NB4 (cell line): ENCODE data around the gene CCNI2.

ENCODE experiments used
- MYC ChIP-seq: IDR thresholded peaks from 2 replicates; pipeline ENCODE4 v1.6.1; 2011; ENCODE audit warnings: low read depth, low read length
- POLR2A ChIP-seq: IDR thresholded peaks from 2 replicates; pipeline ENCODE4 v1.6.1; 2011; ENCODE audit warnings: mild to moderate bottlenecking; ENCODE audit not compliant: insufficient read length; ENCODE audit errors: extremely low read depth
- TF ChIP-seq, protein P1 (sequence below): IDR thresholded peaks from one replicate; pipeline ENCODE4 v1.5.1; 2012; ENCODE audit warnings: low read depth, low read length
- TF ChIP-seq, protein P2 (sequence below): IDR thresholded peaks from 2 replicates; pipeline ENCODE4 v1.6.1; 2011; ENCODE audit warnings: low read depth, low read length

DNA sequence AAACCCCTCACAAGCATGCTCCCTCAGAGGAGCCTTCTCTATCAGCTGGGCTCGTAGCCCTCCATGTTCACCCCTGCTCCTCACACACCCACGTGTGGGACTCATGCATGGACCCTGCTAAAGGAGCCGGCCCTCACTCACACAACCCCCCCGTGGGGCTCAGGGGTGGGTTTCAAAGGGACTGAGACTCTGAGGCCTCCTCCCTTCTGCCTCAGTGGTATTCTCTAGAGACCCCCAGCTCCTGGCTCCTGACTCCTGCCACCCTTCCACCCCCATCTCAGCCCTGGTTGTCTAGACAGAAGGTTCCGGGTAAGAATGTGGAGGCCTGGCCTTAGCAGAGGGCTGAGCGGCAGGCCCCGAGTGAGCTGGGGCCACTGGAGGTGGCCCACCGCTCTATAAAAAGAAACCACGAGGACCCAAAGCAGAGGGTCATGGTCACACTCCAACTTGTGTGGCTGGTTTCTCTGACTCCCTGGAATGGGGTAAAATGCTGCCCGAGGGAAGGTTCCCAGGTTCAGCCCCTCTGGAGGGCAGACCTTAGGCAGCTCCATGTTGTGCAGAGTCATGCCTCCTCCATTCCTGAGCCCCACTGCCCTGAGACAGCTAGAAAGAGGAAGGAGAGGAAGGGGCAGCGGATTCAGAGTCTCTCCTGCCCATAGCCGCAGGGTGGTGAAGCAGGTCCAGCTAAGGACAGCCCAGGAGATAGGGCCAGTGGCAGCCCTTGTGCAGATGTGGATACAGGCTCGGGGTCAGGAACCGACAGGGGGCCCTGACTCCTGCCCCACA is 19.0 kb downstream of the CCNI2 start:
- TF ChIP-seq, protein P1, sequence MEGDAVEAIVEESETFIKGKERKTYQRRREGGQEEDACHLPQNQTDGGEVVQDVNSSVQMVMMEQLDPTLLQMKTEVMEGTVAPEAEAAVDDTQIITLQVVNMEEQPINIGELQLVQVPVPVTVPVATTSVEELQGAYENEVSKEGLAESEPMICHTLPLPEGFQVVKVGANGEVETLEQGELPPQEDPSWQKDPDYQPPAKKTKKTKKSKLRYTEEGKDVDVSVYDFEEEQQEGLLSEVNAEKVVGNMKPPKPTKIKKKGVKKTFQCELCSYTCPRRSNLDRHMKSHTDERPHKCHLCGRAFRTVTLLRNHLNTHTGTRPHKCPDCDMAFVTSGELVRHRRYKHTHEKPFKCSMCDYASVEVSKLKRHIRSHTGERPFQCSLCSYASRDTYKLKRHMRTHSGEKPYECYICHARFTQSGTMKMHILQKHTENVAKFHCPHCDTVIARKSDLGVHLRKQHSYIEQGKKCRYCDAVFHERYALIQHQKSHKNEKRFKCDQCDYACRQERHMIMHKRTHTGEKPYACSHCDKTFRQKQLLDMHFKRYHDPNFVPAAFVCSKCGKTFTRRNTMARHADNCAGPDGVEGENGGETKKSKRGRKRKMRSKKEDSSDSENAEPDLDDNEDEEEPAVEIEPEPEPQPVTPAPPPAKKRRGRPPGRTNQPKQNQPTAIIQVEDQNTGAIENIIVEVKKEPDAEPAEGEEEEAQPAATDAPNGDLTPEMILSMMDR = no peak
- TF ChIP-seq, protein P2, sequence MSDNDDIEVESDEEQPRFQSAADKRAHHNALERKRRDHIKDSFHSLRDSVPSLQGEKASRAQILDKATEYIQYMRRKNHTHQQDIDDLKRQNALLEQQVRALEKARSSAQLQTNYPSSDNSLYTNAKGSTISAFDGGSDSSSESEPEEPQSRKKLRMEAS = no peak
- no peak for TF ChIP-seq POLR2A
- TF ChIP-seq MYC = no peak
